ENCODE data around the gene MPP3.

DNA sequence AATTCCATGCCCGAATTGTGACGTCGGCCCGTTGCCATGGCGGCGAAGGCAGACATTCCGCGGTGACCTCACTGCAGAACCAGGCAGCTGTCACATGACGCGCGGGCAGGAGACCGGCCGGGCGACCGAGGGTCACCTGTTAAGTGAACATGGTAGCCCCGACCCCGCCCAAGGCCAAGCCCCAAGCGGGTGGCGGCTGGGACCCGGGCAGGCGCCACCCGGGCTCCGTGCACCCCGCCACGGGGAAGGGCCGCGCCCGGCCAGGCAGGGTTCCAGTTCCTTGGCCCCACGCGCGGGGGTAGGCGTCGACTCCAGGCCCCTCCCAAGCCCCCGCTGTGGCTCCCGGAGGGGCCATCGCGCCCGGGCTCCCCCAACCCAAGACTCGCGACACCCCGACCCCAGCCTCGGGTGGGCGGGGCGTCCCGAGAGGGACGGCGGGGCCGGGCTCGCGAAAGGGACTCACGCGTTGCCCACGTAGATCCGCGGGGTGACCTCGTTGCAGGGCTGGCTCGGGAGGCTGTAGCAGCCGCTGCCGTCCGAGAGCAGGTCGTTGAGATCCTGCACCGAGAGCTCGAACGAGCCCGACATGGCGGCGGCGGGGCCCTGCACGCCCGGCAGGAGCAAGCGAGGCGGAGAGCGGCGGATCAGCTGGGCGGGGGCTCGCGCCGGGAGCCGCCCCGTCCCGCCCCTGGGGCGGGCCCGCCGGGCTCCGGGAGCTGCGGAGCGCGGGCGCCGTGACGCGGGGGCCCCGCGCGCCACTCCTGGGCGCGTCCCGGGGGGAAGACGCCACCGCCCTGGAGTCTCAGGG, 54.4 kb downstream of the MPP3 start, which contains the start of gene DUSP3:
- TF ChIP-seq GABPB1 (CRISPR knock-in tag; IDR thresholded peaks at IDR 0.05) (0 out of 2 replicates have a peak, but pooled peaks have one; percentile 4), NR2C2 (CRISPR knock-in tag; IDR thresholded peaks at IDR 0.05) (no peak), MAX (CRISPR knock-in tag; IDR thresholded peaks at IDR 0.05) (no peak), FOXP1 (CRISPR knock-in tag; IDR thresholded peaks at IDR 0.05; ENCODE audit: borderline replicate concordance) (peak; percentile 55), CREM (CRISPR knock-in tag; IDR thresholded peaks at IDR 0.05) (0 out of 2 replicates have a peak, but pooled peaks have one; percentile 3), ELF4 (CRISPR knock-in tag; IDR thresholded peaks at IDR 0.05; ENCODE audit: low read depth) (no peak), NFE2L1 (CRISPR knock-in tag; IDR thresholded peaks at IDR 0.05) (no peak), ETV6 (CRISPR knock-in tag; IDR thresholded peaks at IDR 0.05) (no peak), ZNF423 (CRISPR knock-in tag; IDR thresholded peaks at IDR 0.05) (peak; percentile 79), ERG (CRISPR knock-in tag; IDR thresholded peaks at IDR 0.05) (no peak)
- TF ChIP-seq, protein P1, sequence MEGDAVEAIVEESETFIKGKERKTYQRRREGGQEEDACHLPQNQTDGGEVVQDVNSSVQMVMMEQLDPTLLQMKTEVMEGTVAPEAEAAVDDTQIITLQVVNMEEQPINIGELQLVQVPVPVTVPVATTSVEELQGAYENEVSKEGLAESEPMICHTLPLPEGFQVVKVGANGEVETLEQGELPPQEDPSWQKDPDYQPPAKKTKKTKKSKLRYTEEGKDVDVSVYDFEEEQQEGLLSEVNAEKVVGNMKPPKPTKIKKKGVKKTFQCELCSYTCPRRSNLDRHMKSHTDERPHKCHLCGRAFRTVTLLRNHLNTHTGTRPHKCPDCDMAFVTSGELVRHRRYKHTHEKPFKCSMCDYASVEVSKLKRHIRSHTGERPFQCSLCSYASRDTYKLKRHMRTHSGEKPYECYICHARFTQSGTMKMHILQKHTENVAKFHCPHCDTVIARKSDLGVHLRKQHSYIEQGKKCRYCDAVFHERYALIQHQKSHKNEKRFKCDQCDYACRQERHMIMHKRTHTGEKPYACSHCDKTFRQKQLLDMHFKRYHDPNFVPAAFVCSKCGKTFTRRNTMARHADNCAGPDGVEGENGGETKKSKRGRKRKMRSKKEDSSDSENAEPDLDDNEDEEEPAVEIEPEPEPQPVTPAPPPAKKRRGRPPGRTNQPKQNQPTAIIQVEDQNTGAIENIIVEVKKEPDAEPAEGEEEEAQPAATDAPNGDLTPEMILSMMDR (IDR thresholded peaks at IDR 0.05) = no peak
- TF ChIP-seq, protein P2, sequence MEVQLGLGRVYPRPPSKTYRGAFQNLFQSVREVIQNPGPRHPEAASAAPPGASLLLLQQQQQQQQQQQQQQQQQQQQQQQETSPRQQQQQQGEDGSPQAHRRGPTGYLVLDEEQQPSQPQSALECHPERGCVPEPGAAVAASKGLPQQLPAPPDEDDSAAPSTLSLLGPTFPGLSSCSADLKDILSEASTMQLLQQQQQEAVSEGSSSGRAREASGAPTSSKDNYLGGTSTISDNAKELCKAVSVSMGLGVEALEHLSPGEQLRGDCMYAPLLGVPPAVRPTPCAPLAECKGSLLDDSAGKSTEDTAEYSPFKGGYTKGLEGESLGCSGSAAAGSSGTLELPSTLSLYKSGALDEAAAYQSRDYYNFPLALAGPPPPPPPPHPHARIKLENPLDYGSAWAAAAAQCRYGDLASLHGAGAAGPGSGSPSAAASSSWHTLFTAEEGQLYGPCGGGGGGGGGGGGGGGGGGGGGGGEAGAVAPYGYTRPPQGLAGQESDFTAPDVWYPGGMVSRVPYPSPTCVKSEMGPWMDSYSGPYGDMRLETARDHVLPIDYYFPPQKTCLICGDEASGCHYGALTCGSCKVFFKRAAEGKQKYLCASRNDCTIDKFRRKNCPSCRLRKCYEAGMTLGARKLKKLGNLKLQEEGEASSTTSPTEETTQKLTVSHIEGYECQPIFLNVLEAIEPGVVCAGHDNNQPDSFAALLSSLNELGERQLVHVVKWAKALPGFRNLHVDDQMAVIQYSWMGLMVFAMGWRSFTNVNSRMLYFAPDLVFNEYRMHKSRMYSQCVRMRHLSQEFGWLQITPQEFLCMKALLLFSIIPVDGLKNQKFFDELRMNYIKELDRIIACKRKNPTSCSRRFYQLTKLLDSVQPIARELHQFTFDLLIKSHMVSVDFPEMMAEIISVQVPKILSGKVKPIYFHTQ (CRISPR knock-in tag; IDR thresholded peaks at IDR 0.05) = no peak
- TF ChIP-seq, protein P3, sequence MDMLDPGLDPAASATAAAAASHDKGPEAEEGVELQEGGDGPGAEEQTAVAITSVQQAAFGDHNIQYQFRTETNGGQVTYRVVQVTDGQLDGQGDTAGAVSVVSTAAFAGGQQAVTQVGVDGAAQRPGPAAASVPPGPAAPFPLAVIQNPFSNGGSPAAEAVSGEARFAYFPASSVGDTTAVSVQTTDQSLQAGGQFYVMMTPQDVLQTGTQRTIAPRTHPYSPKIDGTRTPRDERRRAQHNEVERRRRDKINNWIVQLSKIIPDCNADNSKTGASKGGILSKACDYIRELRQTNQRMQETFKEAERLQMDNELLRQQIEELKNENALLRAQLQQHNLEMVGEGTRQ (CRISPR knock-in tag; IDR thresholded peaks at IDR 0.05) = peak; percentile 95
